ENCODE measurements around the gene CERS5.

CERS5 gene

GRCh38 chr12:50123203-50123602 lies 44.0 kb downstream of the CERS5 start:
- no peak for DNase-seq

DNA sequence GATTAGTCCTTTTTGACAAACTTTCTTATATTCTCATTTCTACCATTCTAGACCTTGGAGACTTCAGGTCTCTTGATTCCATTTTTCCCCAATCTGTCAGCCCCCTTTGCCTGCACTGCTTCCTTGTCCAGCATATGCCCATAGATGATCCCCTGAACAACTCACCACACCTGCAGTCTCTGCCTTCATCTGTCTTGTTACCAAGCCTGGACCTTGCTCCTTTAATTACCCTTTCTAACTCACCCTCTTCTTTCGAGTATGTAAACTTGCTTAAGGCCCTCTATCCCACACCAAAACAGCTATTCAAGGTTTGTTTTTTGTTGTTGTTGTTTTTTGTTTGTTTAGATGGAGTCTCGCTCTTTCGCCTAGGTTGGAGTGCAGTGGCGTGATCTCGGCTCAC lies 45.5 kb downstream of the CERS5 start:
- no peak for DNase-seq

DNA sequence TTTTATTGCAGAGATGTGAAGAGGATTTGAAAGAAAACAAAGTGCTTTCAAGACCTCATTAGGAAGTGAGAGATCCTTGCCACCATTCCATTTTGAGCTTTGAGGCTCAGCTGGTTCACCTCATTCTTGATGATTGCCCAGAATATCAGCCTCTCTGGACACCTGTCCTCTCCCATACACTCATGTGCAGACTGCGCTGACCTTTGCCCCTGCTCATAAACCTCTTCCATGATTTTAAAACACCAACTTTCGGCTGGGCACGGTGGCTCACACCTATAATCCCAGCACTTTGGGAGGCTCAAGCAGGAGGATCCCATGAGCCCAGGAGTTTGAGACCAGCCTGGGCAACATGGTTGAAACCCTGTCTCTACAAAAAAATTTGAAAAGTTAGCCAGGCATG lies 46.2 kb downstream of the CERS5 start:
- no peak for DNase-seq

DNA sequence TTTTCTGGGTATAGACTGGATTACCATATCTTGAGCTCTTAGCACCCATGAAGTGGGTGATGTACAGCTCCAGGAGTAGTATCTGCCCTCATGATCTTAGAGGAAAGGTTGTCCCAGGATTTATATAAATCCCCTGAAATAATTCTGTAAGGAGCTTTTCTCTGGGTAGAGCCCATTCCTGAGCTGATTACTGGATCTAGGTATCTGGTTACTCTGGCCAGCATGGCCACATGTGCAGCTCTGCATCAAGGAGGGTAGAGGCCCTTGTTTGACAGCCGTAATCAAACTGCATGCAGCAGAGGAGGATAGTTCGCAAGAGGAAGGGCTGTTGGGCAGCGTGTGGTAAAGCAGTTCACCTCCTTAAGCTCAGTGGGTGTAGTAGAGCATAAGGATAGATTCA lies 46.6 kb downstream of the CERS5 start:
- DNase-seq, result no peak

- DNase-seq, result no peak
Observed at GRCh38 chr12:50119387-50119786, 47.8 kb downstream of the CERS5 start.

- DNase-seq, result no peak
Observed at GRCh38 chr12:50117057-50117622, 50.0 kb downstream of the CERS5 start.

- DNase-seq, result peak; percentile 36 to 54
Observed at GRCh38 chr12:50112456-50113218, 54.5 kb downstream of the CERS5 start.

DNA sequence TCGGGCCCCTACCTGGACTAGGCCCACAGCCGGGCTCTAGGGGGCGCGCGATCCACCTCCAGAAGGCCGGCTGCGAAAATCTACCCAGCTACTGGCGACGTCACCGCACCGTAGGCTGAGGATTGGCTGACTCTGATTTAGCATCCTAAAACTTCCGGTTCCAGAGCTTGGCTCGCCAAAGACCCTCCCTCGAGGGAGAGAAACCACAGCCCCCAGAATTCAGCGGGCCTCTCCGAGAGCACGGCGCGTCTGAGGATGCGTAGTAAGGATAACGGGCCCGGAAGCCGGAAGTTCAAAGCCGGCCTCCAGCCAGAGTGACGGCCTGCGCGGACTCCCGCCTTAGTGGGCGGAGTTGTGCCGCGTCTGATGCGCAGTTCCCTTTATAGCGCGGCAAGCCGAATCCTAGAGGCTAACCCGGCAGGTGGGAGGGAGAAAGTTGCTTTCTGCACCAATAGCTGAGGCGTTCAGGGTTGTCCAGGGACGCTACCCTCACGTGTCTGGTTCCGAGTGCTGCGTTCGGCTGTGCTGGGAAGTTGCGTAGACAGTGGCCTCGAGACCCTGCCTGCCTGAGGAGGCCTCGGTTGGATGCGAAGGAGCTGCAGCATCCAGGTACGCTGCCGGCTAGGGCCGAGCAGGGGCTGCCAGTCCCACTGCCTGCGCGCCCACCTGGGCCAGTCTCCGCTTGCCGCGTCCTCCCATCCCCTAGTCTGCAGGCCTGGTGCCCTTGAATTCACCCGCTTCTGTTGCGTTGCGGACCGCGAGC lies 55.3 kb downstream of the CERS5 start, which contains the start of gene COX14:
TSS of gene COX14 (plus strand) at position 544 of the 763 bp plus-strand sequence. CDS start 7,808 bp downstream, outside the sequence.
- peak; percentile 100 for DNase-seq

DNA sequence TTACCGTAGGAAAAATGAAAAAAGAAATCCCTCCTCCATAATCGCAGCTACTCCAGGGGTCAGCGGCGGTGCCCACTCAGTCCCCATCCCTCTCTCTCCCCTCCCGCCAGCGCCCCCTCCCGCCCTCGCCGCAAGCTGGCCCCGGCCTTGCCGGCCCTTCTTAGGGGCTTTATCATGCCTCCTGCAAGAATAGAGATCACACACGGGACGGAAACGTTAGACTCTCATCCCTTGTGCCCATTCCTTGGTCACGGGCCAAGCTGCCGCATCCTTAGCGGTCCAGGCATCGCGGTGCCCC lies 55.8 kb downstream of the CERS5 start:
- DNase-seq, result no peak

- DNase-seq, result peak; percentile 65 to 82
Observed at GRCh38 chr12:50110762-50111351, 56.3 kb downstream of the CERS5 start.

DNA sequence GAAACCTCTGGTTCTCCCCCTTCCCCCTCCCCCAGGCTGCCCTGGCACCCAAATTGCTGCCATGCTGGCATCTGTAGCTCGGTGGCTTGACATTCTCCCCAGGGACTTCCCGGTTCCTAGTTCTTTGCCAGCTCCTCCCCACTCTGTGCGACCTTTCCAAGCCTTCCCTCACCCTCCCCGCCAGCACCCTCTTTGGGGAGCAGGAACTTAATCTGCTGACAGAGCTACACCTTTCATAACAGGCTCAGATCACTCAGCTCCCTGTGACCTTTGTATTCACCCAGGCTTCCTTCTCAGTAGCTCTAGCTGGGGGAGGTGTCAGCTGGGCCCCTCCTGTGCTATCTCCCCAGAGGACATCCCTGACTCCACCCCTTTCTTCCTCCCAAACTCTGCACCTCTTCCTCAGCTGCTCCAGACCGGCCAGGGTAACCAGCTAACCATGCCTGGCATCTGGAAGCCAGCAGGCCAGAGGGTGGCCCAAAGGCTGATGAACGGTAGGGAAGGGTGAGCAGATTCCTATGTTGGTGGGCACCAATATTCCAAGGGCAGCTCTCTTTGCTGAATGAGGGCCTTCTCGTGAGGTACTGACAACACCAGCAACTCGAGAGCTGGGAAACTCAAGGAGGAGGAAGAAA lies 56.9 kb downstream of the CERS5 start:
- DNase-seq, result peak; percentile 88 to 94

DNA sequence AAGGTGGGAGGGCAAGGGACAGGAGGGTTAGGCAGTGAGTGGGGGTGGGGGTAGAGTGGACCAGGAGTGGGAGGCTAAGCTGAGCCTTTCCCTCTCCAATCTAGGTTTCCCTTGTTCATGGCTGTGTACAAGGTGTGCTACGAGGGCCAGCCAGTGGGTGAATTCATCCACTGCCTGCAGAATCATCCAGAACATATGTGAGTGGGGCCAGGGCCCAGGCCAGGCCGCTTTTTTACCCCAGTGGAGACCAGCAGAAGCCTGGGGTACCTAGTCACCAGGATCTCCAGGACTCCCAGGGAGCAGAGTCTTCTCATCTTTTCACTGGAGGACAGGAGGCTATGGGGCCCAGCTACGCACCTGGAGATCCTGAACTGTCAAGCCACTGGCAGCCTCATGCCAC lies 57.9 kb downstream of the CERS5 start:
- no peak for DNase-seq

- DNase-seq, result no peak
Observed at GRCh38 chr12:50107416-50108268, 59.5 kb downstream of the CERS5 start.

- DNase-seq, result no peak
Observed at GRCh38 chr12:50106907-50107306, 60.3 kb downstream of the CERS5 start.

DNA sequence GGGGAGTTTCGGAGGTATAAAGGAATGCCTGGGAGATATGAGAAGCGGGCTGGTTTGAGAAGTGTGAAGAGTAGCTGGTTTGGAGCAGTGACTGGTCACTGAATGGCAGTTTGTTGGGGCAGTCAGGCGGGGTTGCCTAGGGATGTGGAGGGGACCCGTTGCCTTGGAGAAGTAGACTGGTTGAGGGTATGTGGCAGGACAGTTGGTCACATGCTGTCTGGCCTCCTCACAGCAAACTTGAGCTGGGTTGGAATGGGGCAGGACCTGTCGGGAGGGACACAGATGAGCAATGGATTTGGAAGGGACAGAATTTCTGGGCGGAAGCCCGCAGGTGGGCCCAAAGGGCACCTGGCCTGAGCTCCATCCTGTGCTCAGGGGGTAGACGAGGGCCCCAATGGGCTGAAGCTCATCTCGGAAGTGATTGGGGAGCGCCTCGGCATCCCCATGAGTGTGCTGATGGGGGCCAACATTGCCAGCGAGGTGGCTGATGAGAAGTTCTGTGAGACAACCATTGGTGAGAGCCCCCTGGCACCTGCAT lies 61.2 kb downstream of the CERS5 start:
- DNase-seq, result no peak

- peak in 1 of 2 donors; percentile 28 for DNase-seq
Observed at GRCh38 chr12:50104417-50105366, 62.5 kb downstream of the CERS5 start.

DNA sequence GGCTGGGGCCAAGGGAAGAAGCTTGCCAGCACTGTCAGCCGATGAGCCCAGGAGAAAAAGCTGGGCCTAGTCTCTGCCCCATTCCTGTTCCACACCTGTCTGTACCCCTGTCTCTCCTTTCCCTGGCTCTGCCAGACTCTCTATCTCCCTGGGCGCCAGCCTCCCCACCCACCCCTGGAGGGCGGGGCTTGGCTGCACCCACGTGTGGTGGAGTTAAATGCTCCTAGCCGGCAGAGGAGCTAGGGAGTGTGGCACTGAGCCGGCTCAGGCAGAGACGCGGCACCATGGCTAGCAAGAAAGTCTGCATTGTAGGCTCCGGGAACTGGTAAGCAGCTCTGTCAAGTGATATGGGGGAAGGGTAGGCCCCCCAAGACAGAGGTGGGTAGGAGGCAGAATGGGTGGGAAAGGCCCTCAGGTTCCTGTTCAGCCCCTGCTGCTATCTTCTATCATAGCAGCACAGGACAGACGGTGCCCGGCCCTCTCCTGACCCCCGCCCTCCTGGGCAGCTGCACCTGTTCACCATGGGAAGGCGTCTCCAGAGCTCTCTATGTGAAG lies 63.3 kb downstream of the CERS5 start, which contains the start of gene GPD1:
TSS of gene GPD1 (plus strand) at position 242 of the 555 bp plus-strand sequence. CDS start at position 285, 43 bp downstream.
- peak; percentile 22 to 54 for DNase-seq

GRCh38 chr12:50103351-50103750 lies 63.8 kb downstream of the CERS5 start:
- no peak for DNase-seq

GRCh38 chr12:50102646-50103309 lies 64.4 kb downstream of the CERS5 start:
- DNase-seq, result peak; percentile 80 to 89

Measured in inflammatory macrophage (primary cell).